Measurements from ENCODE around the gene NPAS2. TPM values are rescaled to one million over a fixed set of nuclear protein-coding genes. Genes with fewer than 3 reads are reported as not detected.

NPAS2 gene
- total RNA-seq, 1 donor from 2014 or later, result 11.4 TPM

DNA sequence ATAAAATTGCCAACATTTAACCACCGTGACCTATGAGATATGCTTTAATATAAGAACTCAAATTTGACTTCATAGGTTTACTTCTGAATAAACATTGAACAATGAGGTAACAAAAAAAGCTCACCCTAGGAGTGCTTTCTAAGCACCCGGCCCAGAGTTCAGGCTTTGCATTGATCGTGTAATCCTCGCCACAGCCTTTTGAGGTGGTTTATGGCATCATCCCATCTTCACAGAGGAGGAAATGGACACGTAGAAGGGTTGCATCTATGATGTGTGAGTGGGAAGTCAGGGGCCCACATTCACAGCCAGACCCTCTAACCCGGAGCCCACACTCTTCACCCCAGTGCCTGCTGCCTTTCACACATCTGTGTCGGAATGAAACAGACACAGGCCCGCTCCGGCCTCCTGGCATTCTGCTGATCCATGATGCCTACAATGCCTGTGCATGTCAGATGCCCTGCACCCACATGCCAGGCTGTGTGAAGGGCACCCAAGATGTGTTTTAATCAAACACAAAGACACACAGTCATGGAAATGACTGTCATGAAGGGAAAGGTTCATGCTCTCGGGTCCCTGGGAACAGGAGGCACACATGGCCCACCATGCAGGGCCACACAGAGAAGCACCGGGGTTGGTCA is 133.6 kb downstream of the NPAS2 start:
- H3K4me3 ChIP-seq, result no peak overlapping the region
- no peaks in the 10 kb centered on the region for H3K27me3 ChIP-seq
- no peak overlapping the region for H3K27ac ChIP-seq
- no peak for ATAC-seq
- no peak for TF ChIP-seq CTCF (IDR thresholded peaks at IDR 0.05)
- peaks cover 13% of the 10 kb centered on the region for H3K4me1 ChIP-seq
- no peak for DNase-seq
- H3K9me3 ChIP-seq, result no peaks in the 10 kb centered on the region
- H3K36me3 ChIP-seq, result no peaks in the 10 kb centered on the region
- intact Hi-C loops (cut with DNase I), result no loop called here

DNA sequence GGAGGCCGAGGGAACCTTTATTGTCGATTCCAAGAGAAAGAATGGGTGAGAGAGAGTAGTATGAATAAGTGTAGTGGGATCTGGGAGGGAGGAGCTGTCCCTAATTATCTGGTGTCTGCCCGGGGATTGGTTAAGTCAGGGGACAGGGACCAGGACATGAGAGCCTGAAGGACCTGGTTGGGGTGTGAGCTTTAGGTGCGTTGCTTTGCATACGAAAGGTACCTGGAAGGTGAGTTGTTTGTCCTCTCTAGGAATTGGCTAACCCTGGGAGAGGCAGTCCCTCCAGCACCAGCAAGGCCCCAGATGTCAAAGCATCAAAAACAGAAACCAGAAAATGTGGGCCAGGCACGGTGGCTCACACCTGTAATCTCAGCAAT is 134.1 kb downstream of the NPAS2 start:
- Histone ChIP-seq H3K4me3 (no peak overlapping the region), H3K4me1 (peaks cover 15% of the 10 kb centered on the region), H3K27me3 (no peaks in the 10 kb centered on the region), H3K27ac (no peak overlapping the region), H3K9me3 (no peaks in the 10 kb centered on the region), H3K36me3 (no peaks in the 10 kb centered on the region)
- TF ChIP-seq CTCF (IDR thresholded peaks at IDR 0.05), result no peak
- intact Hi-C loops (cut with DNase I), result no loop called here
- no peak for ATAC-seq
- no peak for DNase-seq

DNA sequence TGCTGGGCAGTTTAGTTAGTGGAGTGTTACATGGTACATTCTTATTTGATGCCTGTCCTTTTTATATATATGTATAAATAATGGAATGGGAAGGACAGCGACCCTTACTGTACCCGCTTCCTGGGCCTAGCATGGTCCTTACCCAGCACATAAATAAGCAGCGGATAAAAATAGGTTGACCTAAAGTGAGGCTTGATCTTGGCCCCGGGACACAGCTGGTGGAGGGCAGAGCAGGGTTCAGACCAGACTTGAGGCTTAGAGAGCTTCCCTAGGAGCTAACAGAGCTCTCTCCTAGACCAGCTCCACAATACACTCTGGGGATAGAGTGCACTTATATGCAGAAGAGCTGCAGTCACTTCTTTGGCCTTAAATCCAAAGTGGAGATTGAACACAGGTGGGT is 135.3 kb downstream of the NPAS2 start:
- no peak overlapping the region for H3K4me3 ChIP-seq
- no peaks in the 10 kb centered on the region for H3K27me3 ChIP-seq
- no peak for ATAC-seq
- peaks cover 15% of the 10 kb centered on the region for H3K4me1 ChIP-seq
- intact Hi-C loops (cut with DNase I), result no loop called here
- TF ChIP-seq CTCF (IDR thresholded peaks at IDR 0.05), result no peak
- H3K27ac ChIP-seq, result no peak overlapping the region
- H3K9me3 ChIP-seq, result no peaks in the 10 kb centered on the region
- H3K36me3 ChIP-seq, result no peaks in the 10 kb centered on the region
- DNase-seq, result no peak

GRCh38 chr2:100956081-100956480 is 136.1 kb downstream of the NPAS2 start:
- Histone ChIP-seq H3K4me3 (no peak overlapping the region), H3K36me3 (no peaks in the 10 kb centered on the region), H3K27ac (no peak overlapping the region), H3K9me3 (no peaks in the 10 kb centered on the region), H3K27me3 (no peaks in the 10 kb centered on the region), H3K4me1 (peaks cover 15% of the 10 kb centered on the region)
- intact Hi-C loops (cut with DNase I), result no loop called here
- TF ChIP-seq CTCF (IDR thresholded peaks at IDR 0.05), result no peak
- ATAC-seq (no peak), DNase-seq (no peak)

DNA sequence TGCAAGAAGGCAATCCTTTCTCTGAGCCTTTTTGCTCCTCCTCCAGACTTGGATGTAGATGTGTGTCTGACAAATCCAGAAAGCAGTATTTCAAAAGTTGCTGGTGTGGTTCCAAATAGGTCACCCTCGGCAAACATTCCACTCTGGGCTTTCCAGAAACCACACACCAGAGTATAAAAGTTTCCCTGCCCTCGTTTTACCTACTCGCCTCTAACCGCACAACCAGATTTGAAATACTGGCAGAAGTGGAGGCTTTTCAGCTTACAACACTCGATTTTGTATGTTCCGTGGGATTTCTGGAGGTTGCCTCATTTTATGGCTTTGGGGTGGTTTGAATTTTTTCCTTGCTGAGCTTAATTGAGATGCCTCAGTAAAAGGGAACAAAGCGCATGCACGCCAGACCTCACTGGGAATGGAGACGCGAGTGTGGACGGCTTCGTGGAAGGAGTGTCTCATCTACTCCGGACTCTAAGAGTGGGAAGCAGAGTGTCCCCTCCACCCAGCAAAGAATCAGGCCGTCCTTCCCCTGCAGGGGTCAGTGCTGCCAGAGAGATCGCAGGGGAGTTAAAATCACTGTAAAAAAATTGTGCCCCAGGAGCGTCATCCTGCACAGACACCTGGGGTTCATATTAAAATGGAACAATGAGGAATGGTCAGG is 138.2 kb downstream of the NPAS2 start:
- Histone ChIP-seq H3K27me3 (no peaks in the 10 kb centered on the region), H3K4me1 (peaks cover 15% of the 10 kb centered on the region), H3K9me3 (no peaks in the 10 kb centered on the region), H3K36me3 (no peaks in the 10 kb centered on the region), H3K4me3 (no peak overlapping the region), H3K27ac (no peak overlapping the region)
- intact Hi-C loops (cut with DNase I), result no loop called here
- TF ChIP-seq CTCF (IDR thresholded peaks at IDR 0.05), result no peak
- DNase-seq, result no peak
- peak; percentile 80 for ATAC-seq

All from upper lobe of right lung (tissue), 1 donor.